UCSD-AML1 (cell line): ENCODE data around the gene CILP.
"Not testable (repeated sequence)": the region's sequence is repeated elsewhere in the genome, so short reads cannot be mapped to it uniquely, and the experiment has no call there.

Experiments used
- DNase-seq: peaks from one replicate; lab custom pipeline; 2025; ENCODE audit not compliant: unreplicated experiment; lab: John Stamatoyannopoulos, UW

CILP gene

GRCh38 chr15:65210770-65211481 is at the start of gene CILP:
CILP (minus strand) TSS chr15:65211473; CDS start chr15:65209755, 1,718 bp downstream.
- DNase-seq: no peak

- no peak for DNase-seq
These were observed 49.7 kb upstream of the CILP start for GRCh38 chr15:65260968-65261367.

- no peak for DNase-seq
These were observed 48.1 kb upstream of the CILP start for GRCh38 chr15:65259367-65259797.

GRCh38 chr15:65258375-65259262 is 47.3 kb upstream of the CILP start:
- no peak for DNase-seq

- no peak for DNase-seq
These were observed 44.3 kb upstream of the CILP start for GRCh38 chr15:65255486-65256140.

- DNase-seq: no peak
These were observed 43.5 kb upstream of the CILP start for GRCh38 chr15:65254758-65255157.

- no peak for DNase-seq
These were observed 43.1 kb upstream of the CILP start for GRCh38 chr15:65254356-65254755.

GRCh38 chr15:65249641-65250040 is 38.4 kb upstream of the CILP start:
- DNase-seq: no peak

- DNase-seq: no peak
These were observed 37.4 kb upstream of the CILP start for GRCh38 chr15:65248511-65249255.

GRCh38 chr15:65246939-65247338 is 35.7 kb upstream of the CILP start:
- no peak for DNase-seq

- no peak for DNase-seq
These were observed 34.9 kb upstream of the CILP start for GRCh38 chr15:65246026-65246714.

- peak; percentile 32 for DNase-seq
These were observed 34.0 kb upstream of the CILP start for GRCh38 chr15:65245096-65245856.

GRCh38 chr15:65244638-65245037 is 33.4 kb upstream of the CILP start:
- DNase-seq: no peak

- not testable (repeated sequence) for DNase-seq
These were observed 25.2 kb upstream of the CILP start for GRCh38 chr15:65236443-65236842.

GRCh38 chr15:65233696-65234095 is 22.4 kb upstream of the CILP start:
- no peak for DNase-seq

GRCh38 chr15:65232520-65232919 is 21.2 kb upstream of the CILP start:
- DNase-seq: no peak

GRCh38 chr15:65231306-65231705 is 20.0 kb upstream of the CILP start:
- no peak for DNase-seq

GRCh38 chr15:65226901-65227300 is 15.6 kb upstream of the CILP start:
- not testable (repeated sequence) for DNase-seq

GRCh38 chr15:65226221-65226620 is 14.9 kb upstream of the CILP start:
- DNase-seq: no peak

- DNase-seq: peak; percentile 23
These were observed 12.7 kb upstream of the CILP start for GRCh38 chr15:65223996-65224395.
